HEK293 (cell line): ENCODE results near the gene NRL.

ENCODE experiments used
- BCL11A ChIP-seq: fragments of 450-650 bp; formaldehyde crosslinking; IDR thresholded peaks from 2 replicates; pipeline ENCODE4 v1.5.1; 2016; ENCODE audit warnings: low read depth, missing biosample characterization, missing genetic modification characterization
- HOXD13 ChIP-seq: sonication (generic); formaldehyde crosslinking; IDR thresholded peaks from 2 replicates; pipeline ENCODE4 v1.8.0; 2022; ENCODE audit warnings: missing genetic modification reagents, borderline replicate concordance
- INSM2 ChIP-seq: fragments of 450-650 bp; formaldehyde crosslinking; IDR thresholded peaks from 2 replicates; pipeline ENCODE4 v1.5.1; 2016; ENCODE audit warnings: missing biosample characterization, missing genetic modification characterization
- KLF17 ChIP-seq: fragments of 450-650 bp; formaldehyde crosslinking; IDR thresholded peaks from 2 replicates; pipeline ENCODE4 v1.5.1; 2016; ENCODE audit warnings: missing biosample characterization, missing genetic modification characterization
- RBAK ChIP-seq: fragments of 450-650 bp; formaldehyde crosslinking; IDR thresholded peaks from 2 replicates; pipeline ENCODE4 v1.5.1; 2016; ENCODE audit warnings: missing biosample characterization, missing genetic modification characterization
- REPIN1 ChIP-seq: fragments of 450-650 bp; formaldehyde crosslinking; IDR thresholded peaks from 2 replicates; pipeline ENCODE4 v1.5.1; 2017; ENCODE audit warnings: missing biosample characterization, missing genetic modification characterization, low read depth
- SETDB1 ChIP-seq: IDR thresholded peaks from one replicate; pipeline ENCODE4 v1.6.1; 2017; ENCODE audit warnings: mild to moderate bottlenecking, low read length, moderate library complexity, mixed read lengths; ENCODE audit not compliant: insufficient read length
- TSHZ1 ChIP-seq: fragments of 450-650 bp; formaldehyde crosslinking; IDR thresholded peaks from 2 replicates; pipeline ENCODE4 v1.5.1; 2016; ENCODE audit warnings: missing biosample characterization, missing genetic modification characterization, borderline replicate concordance
- YY1 ChIP-seq: fragments of 450-650 bp; formaldehyde crosslinking; IDR thresholded peaks from 2 replicates; pipeline ENCODE4 v1.5.1; 2018; ENCODE audit warnings: missing biosample characterization, missing genetic modification characterization
- ZBTB20 ChIP-seq: fragments of 450-650 bp; formaldehyde crosslinking; IDR thresholded peaks from 2 replicates; pipeline ENCODE4 v1.5.1; 2016; ENCODE audit warnings: missing biosample characterization, missing genetic modification characterization
- ZBTB44 ChIP-seq: fragments of 450-650 bp; IDR thresholded peaks from 2 replicates; pipeline ENCODE4 v1.5.1; 2018; ENCODE audit warnings: missing biosample characterization, mild to moderate bottlenecking, missing genetic modification characterization
- ZNF10 ChIP-seq: fragments of 450-650 bp; formaldehyde crosslinking; IDR thresholded peaks from 2 replicates; pipeline ENCODE4 v1.5.1; 2017; ENCODE audit warnings: missing biosample characterization, missing genetic modification characterization
- ZNF140 ChIP-seq: fragments of 450-650 bp; formaldehyde crosslinking; IDR thresholded peaks from 2 replicates; pipeline ENCODE4 v1.5.1; 2016; ENCODE audit warnings: missing biosample characterization, missing genetic modification characterization
- ZNF157 ChIP-seq: fragments of 450-650 bp; formaldehyde crosslinking; IDR thresholded peaks from 2 replicates; pipeline ENCODE4 v1.5.1; 2016; ENCODE audit warnings: missing biosample characterization, missing genetic modification characterization
- ZNF23 ChIP-seq: fragments of 450-650 bp; formaldehyde crosslinking; IDR thresholded peaks from 2 replicates; pipeline ENCODE4 v1.5.1; 2016; ENCODE audit warnings: missing biosample characterization, missing genetic modification characterization, borderline replicate concordance
- ZNF24 ChIP-seq: fragments of 450-650 bp; formaldehyde crosslinking; IDR thresholded peaks from 2 replicates; pipeline ENCODE4 v1.5.1; 2016; ENCODE audit warnings: missing biosample characterization, missing genetic modification characterization
- ZNF501 ChIP-seq: fragments of 450-650 bp; formaldehyde crosslinking; IDR thresholded peaks from 2 replicates; pipeline ENCODE4 v1.5.1; 2016; ENCODE audit warnings: missing biosample characterization, missing genetic modification characterization
- ZNF513 ChIP-seq: fragments of 450-650 bp; IDR thresholded peaks from 2 replicates; pipeline ENCODE4 v1.5.1; 2018; ENCODE audit warnings: missing biosample characterization, missing genetic modification characterization
- ZNF530 ChIP-seq: fragments of 450-650 bp; formaldehyde crosslinking; IDR thresholded peaks from 2 replicates; pipeline ENCODE4 v1.5.1; 2016; ENCODE audit warnings: low read depth, missing biosample characterization, missing genetic modification characterization
- ZNF560 ChIP-seq: fragments of 450-650 bp; formaldehyde crosslinking; IDR thresholded peaks from 2 replicates; pipeline ENCODE4 v1.5.1; 2017; ENCODE audit warnings: missing biosample characterization, missing genetic modification characterization, borderline replicate concordance
- ZNF561 ChIP-seq: fragments of 450-650 bp; IDR thresholded peaks from 2 replicates; pipeline ENCODE4 v1.5.1; 2018; ENCODE audit warnings: missing biosample characterization, missing genetic modification characterization, borderline replicate concordance
- ZNF596 ChIP-seq: fragments of 450-650 bp; IDR thresholded peaks from 2 replicates; pipeline ENCODE4 v1.5.0; 2018; ENCODE audit warnings: missing biosample characterization, mild to moderate bottlenecking, missing genetic modification characterization, moderate library complexity
- ZNF639 ChIP-seq: fragments of 450-650 bp; formaldehyde crosslinking; IDR thresholded peaks from 2 replicates; pipeline ENCODE4 v1.5.1; 2016; ENCODE audit warnings: missing biosample characterization, missing genetic modification characterization
- ZNF658 ChIP-seq: fragments of 450-650 bp; formaldehyde crosslinking; IDR thresholded peaks from 2 replicates; pipeline ENCODE4; 2016; ENCODE audit warnings: missing biosample characterization, missing genetic modification characterization
- ZNF701 ChIP-seq: fragments of 450-650 bp; formaldehyde crosslinking; IDR thresholded peaks from 2 replicates; pipeline ENCODE4 v1.5.1; 2016; ENCODE audit warnings: missing biosample characterization, missing genetic modification characterization
- ZNF707 ChIP-seq: fragments of 450-650 bp; formaldehyde crosslinking; IDR thresholded peaks from 2 replicates; pipeline ENCODE4 v1.5.1; 2016; ENCODE audit warnings: missing biosample characterization, missing genetic modification characterization
- ZNF791 ChIP-seq: fragments of 450-650 bp; formaldehyde crosslinking; IDR thresholded peaks from 2 replicates; pipeline ENCODE4 v1.5.1; 2016; ENCODE audit warnings: missing biosample characterization, missing genetic modification characterization
- ZNF792 ChIP-seq: fragments of 450-650 bp; formaldehyde crosslinking; IDR thresholded peaks from 2 replicates; pipeline ENCODE4 v1.5.1; 2016; ENCODE audit warnings: missing biosample characterization, missing genetic modification characterization
- ZSCAN16 ChIP-seq: fragments of 450-650 bp; formaldehyde crosslinking; IDR thresholded peaks from 2 replicates; pipeline ENCODE4 v1.5.1; 2016; ENCODE audit warnings: missing biosample characterization, missing genetic modification characterization
- ZSCAN30 ChIP-seq: fragments of 450-650 bp; IDR thresholded peaks from 2 replicates; pipeline ENCODE4 v1.5.1; 2018; ENCODE audit warnings: missing biosample characterization, mild to moderate bottlenecking, missing genetic modification characterization, moderate library complexity

Gene NRL

GRCh38 chr14:24146978-24147760 lies 32.4 kb upstream of the NRL start, which contains the start of gene RNF31 (continued):
- no peak for TF ChIP-seq ZNF140 (tag by site-specific recombination)
- TF ChIP-seq ZSCAN16: no peak
- no peak for TF ChIP-seq RBAK (tag by site-specific recombination)
- TF ChIP-seq KLF17 (tag by site-specific recombination): peak; percentile 78; the same call in 1 of the 2 replicates
- TF ChIP-seq ZNF561 (tag by site-specific recombination): peak; percentile 31; the same call in 1 of the 2 replicates
- no peak for TF ChIP-seq BCL11A (tag by site-specific recombination)
- no peak for TF ChIP-seq ZNF24 (tag by site-specific recombination)
- no peak for TF ChIP-seq ZNF560 (tag by site-specific recombination)
- TF ChIP-seq SETDB1: no peak
- TF ChIP-seq ZNF501 (tag by site-specific recombination): no peak
- TF ChIP-seq REPIN1: 0 out of 2 replicates have a peak, but pooled peaks have one; percentile 19
- no peak for TF ChIP-seq ZNF639 (tag by site-specific recombination)
- TF ChIP-seq YY1 (tag by site-specific recombination): no peak
- TF ChIP-seq ZNF10: no peak
- TF ChIP-seq ZNF791 (tag by site-specific recombination): no peak
- TF ChIP-seq ZNF701 (tag by site-specific recombination): no peak
- TF ChIP-seq ZNF792: no peak
- TF ChIP-seq ZNF658 (tag by site-specific recombination): no peak
- TF ChIP-seq ZNF596 (tag by site-specific recombination): no peak
- TF ChIP-seq TSHZ1 (tag by site-specific recombination): no peak
- TF ChIP-seq ZNF157 (tag by site-specific recombination): no peak
- TF ChIP-seq ZNF23 (tag by site-specific recombination): no peak
- TF ChIP-seq ZSCAN30 (tag by site-specific recombination): 0 out of 2 replicates have a peak, but pooled peaks have one; percentile 54
- no peak for TF ChIP-seq ZBTB44 (tag by site-specific recombination)
- TF ChIP-seq ZNF530 (tag by site-specific recombination): no peak
- TF ChIP-seq HOXD13 (CRISPR knock-in tag): no peak
- no peak; the same call in 1 of the 2 replicates for TF ChIP-seq INSM2 (tag by site-specific recombination)
- TF ChIP-seq ZNF707: no peak
- TF ChIP-seq ZBTB20 (tag by site-specific recombination): peak; percentile 66
- peak; percentile 86 for TF ChIP-seq ZNF513 (tag by site-specific recombination)
